Cardiac fibroblast (primary cell): Measurements from ENCODE around the gene EIF2AK3.
"Not testable (repeated sequence)": the region's sequence is repeated elsewhere in the genome, so short reads cannot be mapped to it uniquely, and the experiment has no call there.

Experiments used
- DNase-seq, 2 donors: peaks; one replicate each; pipeline versions ENCODE4 v3.0.0 to v3.0.0-alpha.2; 2010; ENCODE audit warnings: low read depth in 2 of 2
- H3K4me3 ChIP-seq, 2 donors: replicated peaks in 1 of 2; 1 replicate in 1 of 2; 2 replicates in 1 of 2; pipeline ENCODE4 v1.5.1; 2011; ENCODE audit warnings: low read depth in 2 of 2, low read length in 2 of 2, mild to moderate bottlenecking in 2 of 2, moderate library complexity in 1 of 2
- CTCF ChIP-seq: IDR thresholded peaks from one replicate; pipeline ENCODE4 v1.5.1; 2011; ENCODE audit warnings: low read depth, mild to moderate bottlenecking, low read length, inconsistent platforms

The EIF2AK3 gene

GRCh38 chr2:88556026-88556425 is 71.2 kb downstream of the EIF2AK3 start:
- no peak for DNase-seq
- H3K4me3 ChIP-seq = no peak overlapping the region
- no peak for TF ChIP-seq CTCF

GRCh38 chr2:88554189-88554588 is 73.1 kb downstream of the EIF2AK3 start:
- no peak overlapping the region for H3K4me3 ChIP-seq
- no peak for DNase-seq

GRCh38 chr2:88549616-88550292 is 77.5 kb downstream of the EIF2AK3 start:
- no peak for DNase-seq
- no peak for TF ChIP-seq CTCF
- peak overlapping the region; percentile 8 to 27 for H3K4me3 ChIP-seq

More at GRCh38 chr2:88554189-88554588, 73.1 kb downstream of the EIF2AK3 start:
- peak; percentile 15 for TF ChIP-seq CTCF

- H3K4me3 ChIP-seq = not testable (repeated sequence)
Observed at GRCh38 chr2:88546291-88546690, 81.0 kb downstream of the EIF2AK3 start.

GRCh38 chr2:88545118-88545517 is 82.1 kb downstream of the EIF2AK3 start:
- no peak for TF ChIP-seq CTCF

More at GRCh38 chr2:88546291-88546690, 81.0 kb downstream of the EIF2AK3 start:
- not testable (repeated sequence) for DNase-seq

GRCh38 chr2:88543541-88544057 is 83.7 kb downstream of the EIF2AK3 start:
- DNase-seq = no peak
- TF ChIP-seq CTCF = no peak

More at GRCh38 chr2:88545118-88545517, 82.1 kb downstream of the EIF2AK3 start:
- DNase-seq = peak; percentile 28 to 63
- H3K4me3 ChIP-seq = no peak overlapping the region

GRCh38 chr2:88542668-88543067 is 84.6 kb downstream of the EIF2AK3 start:
- no peak overlapping the region for H3K4me3 ChIP-seq
- DNase-seq = no peak
- no peak for TF ChIP-seq CTCF

More at GRCh38 chr2:88543541-88544057, 83.7 kb downstream of the EIF2AK3 start:
- no peak overlapping the region for H3K4me3 ChIP-seq
